Measurements from ENCODE around the gene ZNF462. TPM values are rescaled to one million over a fixed set of nuclear protein-coding genes. Genes with fewer than 3 reads are reported as not detected.

The ZNF462 gene
- total RNA-seq, 1 experiment from 2014 or later, result 121 TPM

- ATAC-seq, result no peak
These were observed 57.1 kb downstream of the ZNF462 start for GRCh38 chr9:106920091-106920490.

More at GRCh38 chr9:106920091-106920490, 57.1 kb downstream of the ZNF462 start:
- Mint-ChIP-seq H3K4me3 (no peak overlapping the region), H3K4me1 (peaks cover 60% of the 10 kb centered on the region), H3K27ac (0 out of 2 replicates have a peak overlapping the region, but pooled peaks have one; percentile 1), H3K9me3 (0 out of 2 replicates have a peak, but pooled peaks cover 3% of the 10 kb centered on the region), H3K27me3 (ENCODE audit: low read depth) (no peaks in the 10 kb centered on the region), H3K36me3 (peaks cover 54% of the 10 kb centered on the region)
- ChIA-PET POLR2A (no interaction called here), CTCF (no interaction called here)
- TF ChIP-seq NFE2L1 (CRISPR knock-in tag; IDR thresholded peaks at IDR 0.05) (no peak), ZNF512 (CRISPR knock-in tag; IDR thresholded peaks at IDR 0.05; ENCODE audit: borderline replicate concordance) (no peak), ELF4 (CRISPR knock-in tag; IDR thresholded peaks at IDR 0.05; ENCODE audit: low read depth) (no peak), ZMAT4 (CRISPR knock-in tag; IDR thresholded peaks at IDR 0.05) (no peak), ESRRA (CRISPR knock-in tag; IDR thresholded peaks at IDR 0.05; ENCODE audit: borderline replicate concordance) (no peak), FOXK1 (CRISPR knock-in tag; IDR thresholded peaks at IDR 0.05) (no peak), AFF4 (CRISPR knock-in tag; IDR thresholded peaks at IDR 0.05; ENCODE audit: borderline replicate concordance) (no peak), ZNF532 (CRISPR knock-in tag; IDR thresholded peaks at IDR 0.05; ENCODE audit: borderline replicate concordance) (no peak), ZNF232 (CRISPR knock-in tag; IDR thresholded peaks at IDR 0.05) (no peak), KAT7 (CRISPR knock-in tag; IDR thresholded peaks at IDR 0.05; ENCODE audit: borderline replicate concordance) (no peak), GRHL2 (CRISPR knock-in tag; IDR thresholded peaks at IDR 0.05; ENCODE audit: insufficient replicate concordance, severe bottlenecking) (no peak), E2F1 (CRISPR knock-in tag; IDR thresholded peaks at IDR 0.05) (no peak), SMAD4 (CRISPR knock-in tag; IDR thresholded peaks at IDR 0.05) (no peak), PRRX2 (CRISPR knock-in tag; IDR thresholded peaks at IDR 0.05) (no peak), CTCF (IDR thresholded peaks at IDR 0.05) (no peak), MAX (CRISPR knock-in tag; IDR thresholded peaks at IDR 0.05) (no peak), RELA (CRISPR knock-in tag; IDR thresholded peaks at IDR 0.05; ENCODE audit: borderline replicate concordance) (no peak)
- DNase-seq (ENCODE audit: low spot score), result no peak
